Neural cell (in vitro differentiated cells): Measurements from ENCODE around the gene C2orf69. TPM values are rescaled to one million over a fixed set of nuclear protein-coding genes. Genes with fewer than 3 reads are reported as not detected.

Experiments
- H2AFZ ChIP-seq: fragments of 200-600, 300-800 bp; sonication (generic), shearing (Covaris generic); 2 replicates; pipeline ENCODE4 v1.6.0; 2014; ENCODE audit warnings: low read depth, mild to moderate bottlenecking, antibody characterized with exemption, low read length, moderate library complexity
- H3F3A ChIP-seq: fragments of 200-600 bp; shearing (Covaris generic); 2 replicates; pipeline ENCODE4 v1.6.1; 2016; ENCODE audit warnings: mild to moderate bottlenecking, moderate library complexity, mixed read lengths, antibody characterized with exemption, low read length; ENCODE audit not compliant: insufficient read depth, poor library complexity, severe bottlenecking
- H3K27ac ChIP-seq: fragments of 200-600, 300-800 bp; sonication (generic), shearing (Covaris generic); 2 replicates; pipeline ENCODE4 v1.5.1; 2014; ENCODE audit warnings: mild to moderate bottlenecking, low read length, moderate library complexity
- H3K27me3 ChIP-seq: fragments of 300-800, 200-600 bp; sonication (generic), shearing (Covaris generic); 2 replicates; pipeline ENCODE4 v1.6.0; 2014; ENCODE audit warnings: mild to moderate bottlenecking, low read depth, low read length, moderate library complexity; ENCODE audit not compliant: insufficient read depth
- H3K36me3 ChIP-seq: fragments of 300-800, 200-600 bp; sonication (generic), shearing (Covaris generic); 2 replicates; pipeline ENCODE4 v1.5.1; 2014; ENCODE audit warnings: mild to moderate bottlenecking, antibody characterized with exemption, low read length, moderate library complexity; ENCODE audit not compliant: insufficient read depth
- H3K4me2 ChIP-seq: fragments of 300-800, 200-600 bp; sonication (generic), shearing (Covaris generic); 2 replicates; pipeline ENCODE4 v1.6.0; 2014; ENCODE audit warnings: mild to moderate bottlenecking, low read length
- H3K4me3 ChIP-seq: fragments of 300-800, 200-600 bp; sonication (generic), shearing (Covaris generic); 2 replicates; pipeline ENCODE4 v1.5.1; 2014; ENCODE audit warnings: mild to moderate bottlenecking, low read length, moderate library complexity
- H3K79me2 ChIP-seq: fragments of 200-600 bp; shearing (Covaris generic); replicated peaks from 2 replicates; pipeline ENCODE4 v1.6.0; 2014; ENCODE audit warnings: mild to moderate bottlenecking, low read length, moderate library complexity; ENCODE audit not compliant: insufficient read depth
- H3K9ac ChIP-seq: fragments of 300-800, 200-600 bp; sonication (generic), shearing (Covaris generic); 2 replicates; pipeline ENCODE4 v1.6.1; 2016; ENCODE audit warnings: mild to moderate bottlenecking, low read length, mixed read lengths
- H3K9me2 ChIP-seq: fragments of 200-600 bp; shearing (Covaris generic); 2 replicates; pipeline ENCODE4 v1.6.1; 2016; ENCODE audit warnings: mild to moderate bottlenecking, low read length, mixed read lengths; ENCODE audit not compliant: insufficient read depth
- H3K9me3 ChIP-seq: fragments of 200-600, 300-800 bp; sonication (generic), shearing (Covaris generic); 2 replicates; pipeline ENCODE4 v1.6.1; 2016; ENCODE audit warnings: mild to moderate bottlenecking, mixed run types, low read length, moderate library complexity, mixed read lengths
- H4K20me1 ChIP-seq: fragments of 200-600 bp; shearing (Covaris generic); 2 replicates; pipeline ENCODE4 v1.6.1; 2016; ENCODE audit warnings: mild to moderate bottlenecking, mixed run types; ENCODE audit not compliant: insufficient read depth
- EP300 ChIP-seq: fragments of 450-650 bp; conservative IDR thresholded peaks from 2 replicates; pipeline ENCODE4 v1.6.1; 2014; ENCODE audit warnings: antibody characterized with exemption, mild to moderate bottlenecking, moderate library complexity; ENCODE audit not compliant: poor library complexity, severe bottlenecking
- EZH2 ChIP-seq: fragments of 200-600, 300-800 bp; shearing (Covaris generic), sonication (generic); IDR thresholded peaks from 2 replicates; pipeline ENCODE4 v1.6.1; 2014; ENCODE audit warnings: antibody characterized with exemption, low read length, borderline replicate concordance, mild to moderate bottlenecking; ENCODE audit not compliant: insufficient read depth, poor library complexity, severe bottlenecking
- MXI1 ChIP-seq: fragments of 450-650 bp; conservative IDR thresholded peaks from 2 replicates; pipeline ENCODE4 v1.6.1; 2014; ENCODE audit warnings: antibody characterized with exemption, mild to moderate bottlenecking; ENCODE audit not compliant: poor library complexity, severe bottlenecking
- POLR2AphosphoS5 ChIP-seq: IDR thresholded peaks from 2 replicates; pipeline ENCODE4 v1.6.1; 2012
- RAD21 ChIP-seq: fragments of 450-650 bp; conservative IDR thresholded peaks from 2 replicates; pipeline ENCODE4 v1.6.1; 2014; ENCODE audit warnings: antibody characterized with exemption, mild to moderate bottlenecking, moderate library complexity
- SMC3 ChIP-seq: fragments of 450-650 bp; conservative IDR thresholded peaks from 2 replicates; pipeline ENCODE4 v1.6.1; 2014; ENCODE audit warnings: antibody characterized with exemption, mild to moderate bottlenecking, moderate library complexity; ENCODE audit not compliant: poor library complexity
- TAF1 ChIP-seq: IDR thresholded peaks from 2 replicates; pipeline ENCODE4 v1.6.1; 2012; ENCODE audit warnings: low read depth
- polyA plus RNA-seq: library from polyadenylated mRNA; depleted of rRNA; stranded (reverse); fragments of >200 nt; gene quantifications from 2 replicates; pipeline ENCODE4 v1.2.3, GENCODE V29; 2014
- TF ChIP-seq, protein P1 (sequence below): fragments of 450-650 bp; IDR thresholded peaks from 2 replicates; pipeline ENCODE4 v1.5.1; 2014; ENCODE audit warnings: antibody characterized with exemption, mild to moderate bottlenecking, moderate library complexity; ENCODE audit not compliant: poor library complexity, severe bottlenecking
- TF ChIP-seq, protein P2 (sequence below): IDR thresholded peaks from 2 replicates; pipeline ENCODE4 v1.6.1; 2012; ENCODE audit warnings: borderline replicate concordance

The C2orf69 gene
- polyA plus RNA-seq, 1 donor from 2014 or later = 17.3 TPM

DNA sequence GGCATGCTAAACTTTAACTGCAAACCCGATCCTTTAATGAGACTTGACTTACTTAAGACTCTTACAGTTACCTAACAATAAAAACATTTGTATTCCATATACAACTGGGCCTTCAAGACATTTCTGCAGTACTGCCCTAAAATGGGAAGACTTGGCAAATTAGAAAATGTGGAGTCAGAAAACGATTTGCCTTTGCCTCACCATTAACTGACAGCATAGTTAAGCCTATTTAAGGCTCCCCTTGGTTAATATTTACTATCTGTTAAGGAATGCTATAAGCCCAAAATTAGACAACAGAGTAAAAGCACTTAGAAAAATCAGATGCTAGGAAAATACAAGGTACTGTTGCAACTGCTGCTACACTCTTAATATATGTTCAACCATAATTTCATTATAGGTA, 25.5 kb downstream of the C2orf69 start:
- Histone ChIP-seq H3F3A (no peaks in the 10 kb centered on the region), H3K9ac (no peak overlapping the region), H2AFZ (no peak overlapping the region), H3K27ac (no peak overlapping the region), H3K79me2 (no peaks in the 10 kb centered on the region), H4K20me1 (no peaks in the 10 kb centered on the region), H3K27me3 (no peaks in the 10 kb centered on the region), H3K9me2 (no peaks in the 10 kb centered on the region), H3K9me3 (no peaks in the 10 kb centered on the region), H3K4me2 (no peak overlapping the region), H3K36me3 (peaks cover 12% of the 10 kb centered on the region), H3K4me3 (no peak overlapping the region)
- no peak for TF ChIP-seq MXI1
- TF ChIP-seq EZH2 = no peak
- no peak for TF ChIP-seq POLR2AphosphoS5
- no peak for TF ChIP-seq SMC3
- no peak for TF ChIP-seq TAF1
- no peak for TF ChIP-seq RAD21
- TF ChIP-seq EP300 = no peak
- TF ChIP-seq, protein P1, sequence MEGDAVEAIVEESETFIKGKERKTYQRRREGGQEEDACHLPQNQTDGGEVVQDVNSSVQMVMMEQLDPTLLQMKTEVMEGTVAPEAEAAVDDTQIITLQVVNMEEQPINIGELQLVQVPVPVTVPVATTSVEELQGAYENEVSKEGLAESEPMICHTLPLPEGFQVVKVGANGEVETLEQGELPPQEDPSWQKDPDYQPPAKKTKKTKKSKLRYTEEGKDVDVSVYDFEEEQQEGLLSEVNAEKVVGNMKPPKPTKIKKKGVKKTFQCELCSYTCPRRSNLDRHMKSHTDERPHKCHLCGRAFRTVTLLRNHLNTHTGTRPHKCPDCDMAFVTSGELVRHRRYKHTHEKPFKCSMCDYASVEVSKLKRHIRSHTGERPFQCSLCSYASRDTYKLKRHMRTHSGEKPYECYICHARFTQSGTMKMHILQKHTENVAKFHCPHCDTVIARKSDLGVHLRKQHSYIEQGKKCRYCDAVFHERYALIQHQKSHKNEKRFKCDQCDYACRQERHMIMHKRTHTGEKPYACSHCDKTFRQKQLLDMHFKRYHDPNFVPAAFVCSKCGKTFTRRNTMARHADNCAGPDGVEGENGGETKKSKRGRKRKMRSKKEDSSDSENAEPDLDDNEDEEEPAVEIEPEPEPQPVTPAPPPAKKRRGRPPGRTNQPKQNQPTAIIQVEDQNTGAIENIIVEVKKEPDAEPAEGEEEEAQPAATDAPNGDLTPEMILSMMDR = no peak
- TF ChIP-seq, protein P2, sequence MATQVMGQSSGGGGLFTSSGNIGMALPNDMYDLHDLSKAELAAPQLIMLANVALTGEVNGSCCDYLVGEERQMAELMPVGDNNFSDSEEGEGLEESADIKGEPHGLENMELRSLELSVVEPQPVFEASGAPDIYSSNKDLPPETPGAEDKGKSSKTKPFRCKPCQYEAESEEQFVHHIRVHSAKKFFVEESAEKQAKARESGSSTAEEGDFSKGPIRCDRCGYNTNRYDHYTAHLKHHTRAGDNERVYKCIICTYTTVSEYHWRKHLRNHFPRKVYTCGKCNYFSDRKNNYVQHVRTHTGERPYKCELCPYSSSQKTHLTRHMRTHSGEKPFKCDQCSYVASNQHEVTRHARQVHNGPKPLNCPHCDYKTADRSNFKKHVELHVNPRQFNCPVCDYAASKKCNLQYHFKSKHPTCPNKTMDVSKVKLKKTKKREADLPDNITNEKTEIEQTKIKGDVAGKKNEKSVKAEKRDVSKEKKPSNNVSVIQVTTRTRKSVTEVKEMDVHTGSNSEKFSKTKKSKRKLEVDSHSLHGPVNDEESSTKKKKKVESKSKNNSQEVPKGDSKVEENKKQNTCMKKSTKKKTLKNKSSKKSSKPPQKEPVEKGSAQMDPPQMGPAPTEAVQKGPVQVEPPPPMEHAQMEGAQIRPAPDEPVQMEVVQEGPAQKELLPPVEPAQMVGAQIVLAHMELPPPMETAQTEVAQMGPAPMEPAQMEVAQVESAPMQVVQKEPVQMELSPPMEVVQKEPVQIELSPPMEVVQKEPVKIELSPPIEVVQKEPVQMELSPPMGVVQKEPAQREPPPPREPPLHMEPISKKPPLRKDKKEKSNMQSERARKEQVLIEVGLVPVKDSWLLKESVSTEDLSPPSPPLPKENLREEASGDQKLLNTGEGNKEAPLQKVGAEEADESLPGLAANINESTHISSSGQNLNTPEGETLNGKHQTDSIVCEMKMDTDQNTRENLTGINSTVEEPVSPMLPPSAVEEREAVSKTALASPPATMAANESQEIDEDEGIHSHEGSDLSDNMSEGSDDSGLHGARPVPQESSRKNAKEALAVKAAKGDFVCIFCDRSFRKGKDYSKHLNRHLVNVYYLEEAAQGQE = no peak

DNA sequence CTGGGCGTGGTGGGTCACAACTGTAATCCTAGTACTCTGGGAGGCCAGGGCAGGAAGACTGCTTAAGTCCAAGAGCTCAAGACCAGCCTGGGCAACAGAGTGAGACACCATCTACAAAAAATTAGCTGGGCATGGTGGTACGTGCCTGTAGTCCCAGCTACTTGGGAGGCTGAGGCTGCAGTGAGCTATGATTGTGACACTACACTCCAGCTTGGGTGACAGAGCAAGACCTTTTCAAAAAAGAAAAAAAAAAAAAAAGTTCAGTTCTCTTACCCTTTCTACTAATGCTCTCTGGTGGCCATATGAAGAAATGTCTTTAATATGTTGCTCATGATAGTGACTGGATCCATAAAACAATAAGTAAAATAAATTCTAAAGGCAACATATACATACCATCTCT, 29.3 kb downstream of the C2orf69 start:
- peak; percentile 30 for TF ChIP-seq SMC3
- no peak for TF ChIP-seq MXI1
- TF ChIP-seq EP300 = no peak
- peak; percentile 52 for TF ChIP-seq RAD21
- no peak for TF ChIP-seq TAF1
- TF ChIP-seq, protein P1 = peak; percentile 48
- TF ChIP-seq EZH2 = no peak
- TF ChIP-seq POLR2AphosphoS5 = no peak
- TF ChIP-seq, protein P2 = no peak
- no peak overlapping the region for H3K9ac ChIP-seq
- H3K27ac ChIP-seq = no peak overlapping the region
- no peaks in the 10 kb centered on the region for H3K79me2 ChIP-seq
- peaks cover 6% of the 10 kb centered on the region for H3K36me3 ChIP-seq
- no peak overlapping the region for H3K4me3 ChIP-seq
- H4K20me1 ChIP-seq = no peaks in the 10 kb centered on the region
- no peaks in the 10 kb centered on the region for H3K9me3 ChIP-seq
- no peak overlapping the region for H3K4me2 ChIP-seq
- H3F3A ChIP-seq = no peaks in the 10 kb centered on the region
- no peaks in the 10 kb centered on the region for H3K9me2 ChIP-seq
- H3K27me3 ChIP-seq = no peaks in the 10 kb centered on the region
- no peak overlapping the region for H2AFZ ChIP-seq
